GM18505 (cell line): ENCODE results near the gene PLEKHD1.
"Not testable (repeated sequence)": the region's sequence is repeated elsewhere in the genome, so short reads cannot be mapped to it uniquely, and the experiment has no call there.

Experiments used
- ATAC-seq: cut with Tn5 transposase; IDR thresholded peaks from one replicate; pipeline ENCODE4 v1.9.1; 2021; ENCODE audit not compliant: unreplicated experiment
- POLR2A ChIP-seq: IDR thresholded peaks from 4 replicates; pipeline ENCODE4 v1.6.1; 2011; ENCODE audit warnings: borderline replicate concordance; ENCODE audit not compliant: insufficient read depth, insufficient read length; ENCODE audit errors: extremely low read depth

Gene PLEKHD1

DNA sequence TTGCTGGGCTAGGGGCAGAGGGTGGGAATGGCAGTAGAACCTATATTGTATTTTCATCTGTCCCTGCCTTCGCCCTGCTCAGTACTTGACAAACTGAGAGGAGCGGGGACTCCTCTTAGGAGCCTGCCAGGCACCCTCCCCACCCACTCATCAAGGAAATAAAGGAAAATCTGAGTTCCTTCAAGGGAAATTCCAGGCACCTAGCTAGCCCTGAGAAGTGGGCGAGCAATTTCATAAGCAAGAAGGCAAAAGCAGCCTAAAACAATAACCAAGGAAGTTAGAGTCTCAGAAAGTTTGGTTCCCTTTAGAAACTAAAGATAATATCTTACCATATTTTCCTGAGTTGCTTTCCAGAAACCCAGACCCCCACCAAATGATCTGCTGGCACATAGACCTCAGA is 10.6 kb upstream of the PLEKHD1 start:
- no peak for ATAC-seq
- TF ChIP-seq POLR2A: no peak

DNA sequence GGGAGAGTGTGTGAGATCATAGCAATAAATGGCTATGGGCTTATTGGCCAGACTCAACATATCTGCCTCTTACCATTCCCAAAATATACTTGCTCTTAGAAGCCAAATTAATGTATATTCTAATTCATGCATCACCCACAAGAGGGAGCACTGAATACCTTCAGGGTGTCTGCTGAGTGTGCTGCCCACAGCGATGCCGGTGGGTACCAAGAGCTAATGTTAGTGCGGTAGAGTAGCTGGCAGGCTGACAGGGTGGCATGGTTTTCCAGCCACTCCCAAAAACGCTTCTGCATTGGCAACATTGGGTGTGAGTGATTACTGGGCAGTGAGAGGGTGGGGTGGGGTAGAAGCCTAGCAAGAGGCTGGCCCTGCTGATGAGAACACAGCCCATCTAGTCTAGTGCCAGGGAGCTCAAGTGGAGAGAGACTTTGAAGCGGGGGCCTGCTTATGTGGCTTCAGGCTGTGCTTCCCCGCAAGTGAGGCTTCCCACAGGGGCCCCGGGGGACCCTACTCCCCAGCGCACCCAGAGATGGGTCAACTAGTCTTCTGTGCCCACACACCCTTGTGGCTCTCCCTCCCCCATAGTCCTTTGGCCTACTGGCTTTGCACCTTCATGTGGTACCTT is 9.2 kb upstream of the PLEKHD1 start:
- no peak for ATAC-seq
- no peak for TF ChIP-seq POLR2A

GRCh38 chr14:69476824-69477450 is 7.6 kb upstream of the PLEKHD1 start:
- ATAC-seq: not testable (repeated sequence)

DNA sequence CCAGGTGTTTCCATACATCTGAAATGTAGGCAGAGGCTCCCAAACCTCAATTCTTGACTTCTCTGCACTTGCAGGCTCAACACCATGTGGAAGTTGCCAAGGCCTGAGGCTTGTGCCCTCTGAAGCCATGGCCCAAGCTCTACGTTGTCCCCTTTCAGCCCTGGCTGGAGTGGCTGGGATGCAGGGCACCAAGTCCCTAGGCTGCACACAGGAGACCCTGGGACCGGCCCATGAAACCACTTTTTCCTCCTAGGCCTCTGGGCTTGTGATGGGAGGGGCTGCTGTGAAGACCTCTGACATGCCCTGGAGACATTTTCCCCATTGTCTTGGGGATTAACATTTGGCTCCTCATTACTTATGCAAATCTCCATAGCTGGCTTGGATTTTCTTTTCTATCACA is 6.5 kb upstream of the PLEKHD1 start:
- ATAC-seq: not testable (repeated sequence)

DNA sequence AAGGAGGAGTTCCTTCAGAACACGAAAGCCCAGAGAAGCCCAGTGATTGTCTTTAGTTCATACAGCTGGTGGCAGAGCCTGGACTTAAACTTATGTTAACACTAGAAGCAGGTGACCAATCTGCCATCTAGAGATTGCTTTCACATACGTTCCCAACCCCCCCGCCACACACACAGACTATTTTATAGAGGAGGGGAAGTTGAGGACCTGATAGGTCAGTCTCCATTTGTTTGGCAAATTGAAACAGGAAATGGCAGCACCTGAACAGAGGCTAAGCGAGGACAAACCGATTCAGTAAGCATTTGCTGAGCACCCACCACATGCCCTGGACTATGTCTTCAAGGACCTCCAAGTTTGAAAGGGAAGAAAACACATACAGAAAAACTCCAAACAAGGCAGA is 4.8 kb upstream of the PLEKHD1 start:
- no peak for TF ChIP-seq POLR2A
- no peak for ATAC-seq

- no peak for TF ChIP-seq POLR2A
- no peak for ATAC-seq
These were observed 4.4 kb upstream of the PLEKHD1 start for GRCh38 chr14:69480136-69480535.

DNA sequence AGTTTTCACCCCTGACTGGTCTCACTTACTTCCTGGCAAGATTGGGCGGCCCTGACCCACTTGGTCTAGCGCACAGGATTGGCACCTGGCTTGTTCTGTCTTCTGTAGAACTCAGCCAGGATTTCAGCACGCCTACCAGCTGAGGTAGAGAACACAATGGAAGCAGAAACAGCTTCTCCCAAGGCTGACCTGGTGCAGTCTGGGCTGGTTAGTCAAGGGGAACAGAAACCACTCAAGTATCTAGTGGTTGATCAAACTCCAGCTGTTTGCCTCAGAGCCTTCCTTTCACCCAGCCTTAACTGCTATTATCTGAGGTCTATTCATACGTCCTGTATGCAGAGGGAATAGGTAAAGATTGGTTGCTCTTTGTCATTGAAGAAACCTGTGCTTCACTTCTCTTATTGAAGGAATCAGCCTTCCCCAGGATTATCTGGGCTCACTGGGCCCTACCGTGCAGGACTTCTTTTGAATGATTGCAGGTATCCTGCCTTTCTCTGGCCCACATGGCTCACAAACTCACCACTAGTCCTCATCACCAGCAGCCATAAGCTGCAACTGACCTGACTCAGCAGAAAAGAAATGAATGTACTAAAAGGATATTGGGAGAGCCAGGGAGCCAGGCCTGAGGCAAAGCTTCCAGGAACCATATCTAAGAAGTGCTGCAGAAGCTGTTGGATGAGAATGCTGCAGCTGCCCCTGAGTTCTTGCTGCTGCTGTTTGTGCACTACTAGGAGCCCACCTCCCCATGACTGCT is 2.5 kb upstream of the PLEKHD1 start:
- peak; percentile 82 for ATAC-seq
- no peak for TF ChIP-seq POLR2A

DNA sequence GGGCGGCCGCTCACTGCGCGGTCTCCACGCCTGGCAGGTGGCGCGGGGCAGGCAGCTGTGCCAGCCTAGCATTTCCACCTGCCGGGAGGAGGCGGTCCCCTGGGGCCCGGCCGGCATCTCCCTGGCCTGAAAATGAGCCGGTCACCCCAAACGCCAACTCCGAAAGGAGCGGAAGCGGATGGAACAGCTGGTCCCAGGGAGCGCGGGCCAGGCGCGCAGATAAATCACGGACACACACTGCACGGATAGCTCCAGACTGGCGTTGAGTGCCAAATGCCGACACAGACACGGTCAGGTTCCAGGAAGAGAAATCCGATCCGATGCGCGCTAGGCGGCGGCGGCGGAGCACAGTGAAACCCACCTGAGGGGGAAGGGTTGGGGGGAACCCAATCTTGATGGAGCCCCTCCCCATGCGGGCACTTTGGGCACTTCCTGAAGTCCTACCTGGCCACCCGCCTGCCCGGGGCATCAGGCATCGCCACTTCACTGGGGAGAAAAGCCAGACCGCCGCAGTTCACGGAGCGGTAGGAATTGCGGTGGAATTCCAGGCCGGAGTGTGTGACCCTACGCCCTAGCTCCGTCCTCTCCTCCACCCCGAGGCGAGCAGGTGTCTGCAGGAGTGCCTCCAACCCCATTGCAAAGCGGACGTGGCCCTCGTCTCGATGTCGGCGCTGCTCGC is 624 bp upstream of the PLEKHD1 start:
- no peak for TF ChIP-seq POLR2A
- no peak for ATAC-seq

GRCh38 chr14:69485315-69485660 is 760 bp downstream of the PLEKHD1 start:
- TF ChIP-seq POLR2A: no peak
- no peak for ATAC-seq

GRCh38 chr14:69485701-69486100 is 1.2 kb downstream of the PLEKHD1 start:
- TF ChIP-seq POLR2A: no peak
- ATAC-seq: no peak

DNA sequence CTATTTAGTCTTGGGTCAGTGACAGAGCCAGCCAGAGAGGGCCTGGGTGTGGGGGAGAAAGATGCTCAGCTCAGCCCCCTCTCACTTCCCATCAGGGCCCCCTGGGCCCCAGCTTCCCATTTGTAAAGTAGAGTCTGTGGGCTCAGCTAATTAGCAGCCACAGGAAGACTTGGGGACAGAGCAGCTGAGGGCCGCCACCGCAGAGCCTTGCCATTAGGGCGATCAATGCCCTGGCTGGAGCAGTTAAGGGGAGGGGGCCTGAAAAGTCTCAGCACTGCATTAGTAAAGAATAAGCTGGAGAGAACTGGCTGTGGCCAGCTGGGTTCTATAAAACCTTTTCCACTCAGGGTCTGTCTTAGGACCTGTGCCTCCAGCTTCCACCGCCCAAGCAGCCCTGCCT is 2.7 kb downstream of the PLEKHD1 start:
- TF ChIP-seq POLR2A: no peak
- no peak for ATAC-seq

GRCh38 chr14:69487771-69488170 is 3.2 kb downstream of the PLEKHD1 start:
- TF ChIP-seq POLR2A: no peak
- ATAC-seq: no peak

- no peak for ATAC-seq
- no peak for TF ChIP-seq POLR2A
These were observed 5.0 kb downstream of the PLEKHD1 start for GRCh38 chr14:69489495-69489894.

- ATAC-seq: no peak
- TF ChIP-seq POLR2A: no peak
These were observed 5.8 kb downstream of the PLEKHD1 start for GRCh38 chr14:69490219-69490918.

DNA sequence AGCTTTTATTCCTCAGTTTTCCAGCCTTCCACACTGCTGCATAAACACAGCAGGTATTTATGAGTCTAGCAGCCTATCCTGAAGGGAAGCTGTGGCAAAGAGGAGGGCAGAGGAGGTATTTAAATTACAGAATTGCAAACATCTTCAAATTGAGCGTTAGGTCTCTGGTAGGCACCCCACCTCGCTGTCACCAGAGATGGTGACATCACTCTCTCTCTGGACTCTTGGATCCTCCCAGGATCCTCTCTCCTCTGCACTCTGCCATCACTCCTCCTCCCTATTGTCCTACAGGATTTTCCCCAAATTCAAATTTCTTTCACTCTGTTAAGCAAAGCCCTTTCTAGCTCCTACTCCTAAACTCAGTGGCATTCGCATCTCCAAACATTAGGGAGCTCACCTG is 6.7 kb downstream of the PLEKHD1 start:
- no peak for ATAC-seq

More for the DNA sequence above, 6.7 kb downstream of the PLEKHD1 start:
- TF ChIP-seq POLR2A: no peak
